Measurements from ENCODE around the gene IRF3.
A peak's percentile ranks its signal among the peaks of the same experiment; 100 is the strongest.
"Not testable (repeated sequence)": the region's sequence is repeated elsewhere in the genome, so short reads cannot be mapped to it uniquely, and the experiment has no call there.

The IRF3 gene

GRCh38 chr19:49636233-49636932, 29.3 kb downstream of the IRF3 start:
- TF ChIP-seq ZFX (IDR thresholded peaks at IDR 0.05; ENCODE audit: borderline replicate concordance) (no peak), CTCF (IDR thresholded peaks at IDR 0.05) (no peak)
- H3K27ac ChIP-seq: no peak overlapping the region

DNA sequence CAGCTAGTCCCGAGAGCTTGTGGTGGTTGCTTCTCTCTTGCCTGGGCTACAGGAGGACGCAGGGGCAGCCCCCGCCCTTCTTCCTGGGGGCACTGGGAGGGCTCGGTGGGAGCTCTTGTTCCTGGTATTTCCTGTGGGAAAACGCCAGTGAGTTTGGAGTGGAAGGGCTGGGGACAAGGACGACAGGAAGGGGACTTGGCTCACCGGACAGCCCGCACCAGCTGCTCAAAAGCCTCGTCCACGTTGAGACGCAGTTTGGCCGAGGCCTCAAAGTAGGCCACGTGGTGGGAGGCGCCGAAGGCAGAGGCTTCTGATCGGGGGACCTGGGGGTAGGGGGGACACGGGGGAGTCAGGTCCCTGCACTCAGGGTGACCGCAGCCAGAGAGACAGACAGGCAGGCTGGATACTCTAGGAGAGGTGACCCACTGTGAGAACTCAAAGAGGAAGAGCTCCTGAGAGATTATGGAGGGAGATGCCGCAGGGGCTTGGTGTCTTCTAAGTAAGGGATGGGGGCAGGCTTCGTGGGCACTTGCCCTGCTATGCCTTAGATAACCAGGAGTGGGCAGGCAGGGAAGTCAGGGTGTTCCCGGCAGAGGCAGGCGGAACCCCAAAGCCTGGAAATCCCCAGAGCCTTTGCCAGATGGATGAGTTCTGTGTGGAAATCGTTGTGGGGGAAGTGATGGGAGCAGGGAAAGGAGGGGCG, 30.0 kb downstream of the IRF3 start:
- peak overlapping the region; percentile 15; the same call in 1 of the 2 replicates for H3K27ac ChIP-seq
- TF ChIP-seq CTCF (IDR thresholded peaks at IDR 0.05): no peak

DNA sequence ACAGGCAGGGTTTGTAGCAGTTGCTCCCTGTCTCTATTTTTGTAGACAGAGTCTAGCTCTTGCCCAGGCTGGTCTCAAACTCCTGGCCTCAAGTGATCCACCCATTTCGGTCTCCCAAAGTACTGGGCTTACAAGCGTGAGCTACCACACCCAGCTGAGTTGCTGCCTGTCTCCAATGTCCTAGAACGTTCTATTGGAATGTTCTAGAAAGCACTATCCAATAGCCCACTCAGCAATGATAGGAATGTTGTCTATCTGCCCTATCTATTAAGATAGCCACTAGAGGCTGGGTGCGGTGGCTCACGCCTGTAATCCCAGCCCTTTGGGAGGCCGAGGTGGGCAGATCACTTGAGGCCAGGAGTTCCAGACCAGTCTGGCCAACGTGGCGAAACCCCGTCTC, 32.4 kb downstream of the IRF3 start:
- H3K27ac ChIP-seq: not testable (repeated sequence)

DNA sequence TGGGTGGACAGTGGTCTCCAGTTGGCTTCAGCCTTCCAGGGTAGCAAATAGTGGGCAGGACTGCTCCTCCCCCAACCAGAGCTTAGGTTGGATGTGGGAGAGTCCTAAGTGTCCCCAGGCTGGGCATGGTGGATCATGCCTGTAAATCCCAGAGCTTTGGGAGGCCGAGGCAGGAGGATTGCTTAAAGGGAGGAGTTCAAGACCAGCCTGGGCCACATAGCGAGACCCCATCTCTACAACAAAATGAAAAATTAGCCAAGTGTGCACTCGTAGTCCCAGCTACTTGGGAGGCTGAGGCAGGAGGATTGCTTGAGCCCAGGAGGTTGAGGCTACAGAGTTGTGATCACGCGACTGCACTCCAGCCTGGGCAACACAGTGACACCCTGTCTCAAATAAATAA, 33.1 kb downstream of the IRF3 start:
- H3K27ac ChIP-seq: no peak overlapping the region

GRCh38 chr19:49631610-49632192, 34.0 kb downstream of the IRF3 start:
- peak overlapping the region; percentile 17; the same call in 1 of the 2 replicates for H3K27ac ChIP-seq
- no peak for TF ChIP-seq CTCF (IDR thresholded peaks at IDR 0.05)
- no peak for TF ChIP-seq ZFX (IDR thresholded peaks at IDR 0.05; ENCODE audit: borderline replicate concordance)

More for the DNA sequence above, 33.1 kb downstream of the IRF3 start:
- no peak for TF ChIP-seq CTCF (IDR thresholded peaks at IDR 0.05)
- no peak for TF ChIP-seq ZFX (IDR thresholded peaks at IDR 0.05; ENCODE audit: borderline replicate concordance)

DNA sequence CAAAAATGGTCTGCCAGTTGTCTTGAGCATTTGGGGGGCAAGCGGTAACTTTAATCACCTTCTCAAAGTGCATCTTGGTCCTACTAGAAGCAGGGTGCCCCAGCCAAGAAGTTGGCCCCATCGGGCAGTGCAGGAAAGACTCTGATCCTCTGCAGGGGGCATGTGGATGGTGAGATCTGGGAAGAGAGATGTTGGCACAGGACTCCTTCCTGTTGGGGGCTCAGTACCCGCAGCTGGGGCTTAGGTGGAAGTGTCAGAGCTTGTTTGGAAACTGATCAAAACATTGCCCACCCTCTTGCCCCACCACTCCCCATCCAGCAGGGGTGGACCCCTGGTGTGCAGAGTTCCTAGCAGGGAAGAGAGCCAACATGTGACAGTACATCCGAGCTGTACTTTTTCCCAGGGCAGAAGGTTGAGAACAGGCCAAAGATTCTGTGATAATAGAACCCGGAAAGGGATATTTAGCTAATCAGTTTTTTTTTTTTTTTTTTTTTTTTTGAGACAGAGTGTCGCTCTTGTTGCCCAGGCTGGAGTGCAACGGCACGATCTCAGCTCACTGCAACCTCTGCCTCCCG, 34.6 kb downstream of the IRF3 start:
- peak overlapping the region; percentile 17; the same call in 1 of the 2 replicates for H3K27ac ChIP-seq
- TF ChIP-seq ZFX (IDR thresholded peaks at IDR 0.05; ENCODE audit: borderline replicate concordance): no peak

GRCh38 chr19:49629659-49630058, 36.0 kb downstream of the IRF3 start:
- no peak for TF ChIP-seq CTCF (IDR thresholded peaks at IDR 0.05)
- no peak for TF ChIP-seq ZFX (IDR thresholded peaks at IDR 0.05; ENCODE audit: borderline replicate concordance)
- H3K27ac ChIP-seq: no peak overlapping the region; the same call in 1 of the 2 replicates

DNA sequence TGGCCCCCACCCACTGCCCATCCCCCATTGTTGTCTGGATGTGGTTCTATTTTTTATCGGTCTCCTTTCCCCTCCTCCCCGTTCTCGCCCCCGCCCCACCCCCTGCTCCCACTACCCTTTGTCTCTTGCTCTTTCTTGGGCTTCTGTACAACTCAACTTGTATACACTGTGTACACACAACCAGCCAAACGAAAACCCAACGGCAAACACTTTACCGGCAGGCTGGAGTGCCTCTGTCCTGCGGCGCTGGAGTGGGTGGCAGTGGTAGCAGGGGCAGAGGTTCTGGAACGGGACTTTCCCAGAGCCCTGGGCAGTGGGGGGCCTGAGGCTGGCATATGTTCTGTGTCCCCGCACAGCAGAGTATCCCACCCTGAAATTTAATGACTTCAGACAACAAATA, 39.4 kb downstream of the IRF3 start:
- no peak overlapping the region for H3K27ac ChIP-seq
- TF ChIP-seq ZFX (IDR thresholded peaks at IDR 0.05; ENCODE audit: borderline replicate concordance) (no peak), CTCF (IDR thresholded peaks at IDR 0.05) (no peak)
